ENCODE data around the gene MIPOL1.
"Not testable (repeated sequence)": the region's sequence is repeated elsewhere in the genome, so short reads cannot be mapped to it uniquely, and the experiment has no call there.

Gene MIPOL1

DNA sequence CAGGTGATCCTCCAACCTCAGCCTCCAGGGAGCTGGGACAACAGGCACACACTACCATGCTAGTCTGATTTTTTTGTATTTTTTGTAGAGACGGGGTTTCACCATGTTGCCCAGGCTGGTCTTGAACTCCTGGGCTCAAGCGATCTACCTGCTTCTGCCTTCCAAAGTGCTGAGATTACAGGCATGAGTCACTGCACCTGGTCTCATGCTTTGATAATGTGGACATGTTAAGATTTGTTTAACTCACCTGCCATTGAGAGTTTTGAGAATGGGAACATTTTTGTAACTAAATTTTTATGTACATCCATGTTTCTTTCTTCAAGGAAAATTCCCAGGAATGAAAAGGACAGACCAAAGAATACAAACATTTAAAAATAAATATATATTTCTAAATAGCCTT is 121.2 kb downstream of the MIPOL1 start:
- Histone ChIP-seq H3K27me3 (ENCODE audit: low read depth) (no peaks in the 10 kb centered on the region), H3K9me3 (no peaks in the 10 kb centered on the region), H3K4me3 (no peak overlapping the region), H3K36me3 (replicated peaks) (no peaks in the 10 kb centered on the region), H3K4me1 (no peaks in the 10 kb centered on the region)
- no peak for DNase-seq (ENCODE audit: low spot score in 2 of 2)
- in situ Hi-C loops (cut with MboI; ENCODE audit: low sequenced_read_pairs) = no loop called here

DNA sequence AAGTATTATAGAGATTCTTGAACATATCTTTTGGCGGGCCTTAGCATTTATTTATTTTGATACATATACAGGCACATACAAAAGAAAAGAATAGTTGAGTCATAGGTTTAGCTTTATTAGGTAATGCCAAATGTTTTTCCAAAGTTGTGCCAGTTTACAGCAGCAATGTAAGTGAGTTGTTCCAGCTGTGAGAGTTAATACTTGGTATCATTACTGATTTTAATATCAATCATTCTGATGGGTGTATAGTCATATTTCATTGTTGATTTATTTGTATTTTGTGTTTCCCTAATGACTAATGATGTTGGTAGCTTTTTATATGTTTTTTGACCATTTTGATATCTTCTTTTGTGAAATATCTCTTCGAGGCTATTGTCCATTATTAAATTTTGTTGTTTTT is 122.4 kb downstream of the MIPOL1 start:
- no peak for DNase-seq (ENCODE audit: low spot score in 2 of 2)
- in situ Hi-C loops (cut with MboI; ENCODE audit: low sequenced_read_pairs) = no loop called here

DNA sequence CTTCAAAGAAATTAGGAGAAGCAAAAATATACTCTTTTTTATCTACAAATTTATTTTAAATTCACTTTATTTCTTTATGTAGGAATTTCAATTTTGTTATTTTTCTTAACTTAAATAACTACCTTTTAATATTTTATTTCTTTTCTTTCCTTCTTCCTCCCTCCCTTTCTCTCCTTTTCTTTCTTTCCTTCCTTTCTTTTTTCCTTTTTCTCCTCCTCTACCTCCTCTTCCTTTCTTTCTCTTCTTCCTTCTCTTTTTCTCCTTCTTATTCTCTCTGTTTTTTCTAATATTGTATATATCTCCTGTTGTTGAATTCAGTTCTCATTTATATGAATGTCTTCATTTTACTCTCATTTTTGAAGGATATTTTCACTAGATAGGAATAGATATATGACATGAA is 127.6 kb downstream of the MIPOL1 start:
- no peak for DNase-seq (ENCODE audit: low spot score in 2 of 2)
- H3K4me3 ChIP-seq = no peak overlapping the region
- in situ Hi-C loops (cut with MboI; ENCODE audit: low sequenced_read_pairs) = no loop called here
- H3K27me3 ChIP-seq (ENCODE audit: low read depth) = no peaks in the 10 kb centered on the region
- no peaks in the 10 kb centered on the region for H3K9me3 ChIP-seq
- H3K4me1 ChIP-seq = no peaks in the 10 kb centered on the region; the same call in 1 of the 2 replicates
- H3K36me3 ChIP-seq (replicated peaks) = no peaks in the 10 kb centered on the region

More for the DNA sequence above, 122.4 kb downstream of the MIPOL1 start:
- Histone ChIP-seq H3K4me1 (no peaks in the 10 kb centered on the region), H3K4me3 (no peak overlapping the region), H3K9me3 (no peaks in the 10 kb centered on the region), H3K27me3 (ENCODE audit: low read depth) (no peaks in the 10 kb centered on the region), H3K36me3 (replicated peaks) (no peaks in the 10 kb centered on the region)

DNA sequence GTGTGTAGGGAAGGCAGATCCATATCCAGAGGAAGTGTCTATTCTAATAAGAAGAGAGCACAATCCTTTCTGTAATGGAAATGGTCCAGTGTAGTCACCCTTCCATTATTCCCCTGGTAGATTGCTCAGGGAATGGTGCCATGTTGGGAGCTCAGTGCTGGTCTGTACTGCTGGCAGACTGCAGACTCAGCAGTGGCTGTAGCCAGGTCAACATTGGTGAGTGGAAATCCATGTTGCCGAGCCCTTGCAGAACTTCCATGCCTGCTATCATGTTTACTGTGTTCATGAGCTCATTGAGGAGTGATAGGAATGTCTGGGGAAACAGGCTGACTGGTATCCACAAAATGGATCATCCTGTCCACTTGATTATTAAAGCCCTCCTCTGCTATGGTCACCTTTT is 128.7 kb downstream of the MIPOL1 start:
- DNase-seq (ENCODE audit: low spot score in 2 of 2) = no peak
- Histone ChIP-seq H3K36me3 (replicated peaks) (no peaks in the 10 kb centered on the region), H3K4me1 (no peaks in the 10 kb centered on the region; the same call in 1 of the 2 replicates), H3K9me3 (no peaks in the 10 kb centered on the region), H3K4me3 (no peak overlapping the region), H3K27me3 (ENCODE audit: low read depth) (no peaks in the 10 kb centered on the region)
- in situ Hi-C loops (cut with MboI; ENCODE audit: low sequenced_read_pairs) = no loop called here

DNA sequence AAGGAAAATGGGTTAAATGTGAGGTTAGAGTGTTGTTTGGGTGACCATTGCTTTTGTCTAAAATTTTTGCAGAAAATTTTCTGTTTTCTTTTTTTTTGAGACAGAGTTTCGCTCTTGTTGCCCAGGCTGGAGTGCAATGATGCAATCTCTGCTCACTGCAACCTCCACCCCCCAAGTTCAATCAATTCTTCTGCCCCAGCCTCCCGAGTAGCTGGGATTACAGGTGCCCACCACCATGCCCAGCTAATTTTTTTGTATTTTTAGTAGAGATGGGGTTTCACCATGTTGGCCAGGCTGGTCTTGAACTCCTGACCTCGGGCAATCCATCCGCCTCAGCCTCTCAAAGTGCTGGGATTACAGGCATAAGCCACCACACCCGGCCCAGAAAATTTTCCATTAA is 130.2 kb downstream of the MIPOL1 start:
- H3K4me1 ChIP-seq; H3K27me3 ChIP-seq (ENCODE audit: low read depth); H3K4me3 ChIP-seq; DNase-seq (ENCODE audit: low spot score in 2 of 2); in situ Hi-C loops (cut with MboI; ENCODE audit: low sequenced_read_pairs); H3K9me3 ChIP-seq; H3K36me3 ChIP-seq (replicated peaks): not testable (repeated sequence)

DNA sequence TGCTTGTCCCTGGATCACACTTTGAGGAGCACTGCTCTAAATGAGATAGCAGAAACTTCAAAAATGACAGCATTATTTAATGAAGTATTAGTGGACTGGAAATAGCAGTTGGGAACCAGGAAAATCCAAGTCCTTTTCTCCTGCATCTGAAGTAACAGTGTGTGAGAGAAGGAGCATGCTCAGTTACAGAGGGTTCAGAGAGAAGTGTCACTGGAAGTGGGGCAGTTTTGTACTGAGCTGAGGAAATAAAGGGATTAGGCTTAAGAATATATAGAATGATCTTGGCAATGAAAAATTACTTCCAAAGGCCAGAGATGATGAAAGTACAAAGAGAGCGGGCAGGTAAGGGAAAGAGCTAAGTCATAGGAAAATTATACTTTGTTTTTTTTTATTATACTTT is 130.9 kb downstream of the MIPOL1 start:
- Histone ChIP-seq H3K4me1 (no peaks in the 10 kb centered on the region; the same call in 1 of the 2 replicates), H3K9me3 (no peaks in the 10 kb centered on the region), H3K27me3 (ENCODE audit: low read depth) (no peaks in the 10 kb centered on the region), H3K36me3 (replicated peaks) (no peaks in the 10 kb centered on the region), H3K4me3 (no peak overlapping the region)
- in situ Hi-C loops (cut with MboI; ENCODE audit: low sequenced_read_pairs) = no loop called here
- no peak for DNase-seq (ENCODE audit: low spot score in 2 of 2)

DNA sequence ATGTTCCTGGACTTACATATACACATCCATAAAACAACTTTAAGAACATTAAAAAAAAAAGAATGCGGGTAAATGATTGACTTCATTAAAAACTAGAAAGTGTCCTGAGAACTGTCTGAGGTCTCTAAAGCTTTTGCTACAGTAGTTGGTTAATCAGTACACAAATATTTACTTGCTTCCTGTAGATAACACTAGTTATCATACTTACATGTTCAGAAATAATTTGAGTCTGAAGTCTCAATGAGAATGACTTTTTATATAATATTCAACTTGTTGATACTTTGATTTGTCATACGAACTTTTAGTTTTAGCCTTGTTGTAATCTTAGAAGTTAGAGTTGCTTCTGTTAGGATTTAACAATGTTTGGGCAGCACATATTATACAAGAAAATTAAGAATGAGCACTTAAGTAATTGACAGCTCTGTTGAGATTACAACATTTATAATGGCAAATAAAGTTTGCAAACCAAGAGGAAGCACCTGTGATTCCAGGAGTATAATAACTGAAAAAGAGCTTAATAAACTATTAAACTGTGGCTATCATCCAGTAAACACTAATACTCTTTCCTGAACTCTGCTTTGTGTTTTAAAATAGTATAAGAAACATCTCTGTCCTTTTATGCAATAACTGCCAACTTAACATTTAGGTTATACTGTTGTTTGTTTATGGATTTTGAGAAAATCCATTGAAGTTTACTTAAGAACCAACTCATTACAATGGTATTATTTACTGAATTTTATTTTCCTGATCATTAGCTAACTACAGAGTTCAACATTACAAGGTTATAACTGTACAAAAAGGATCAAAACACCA is 131.7 kb downstream of the MIPOL1 start:
- no peak for DNase-seq (ENCODE audit: low spot score in 2 of 2)
- in situ Hi-C loops (cut with MboI; ENCODE audit: low sequenced_read_pairs) = no loop called here
- H3K9me3 ChIP-seq = no peaks in the 10 kb centered on the region
- no peak overlapping the region for H3K4me3 ChIP-seq
- no peaks in the 10 kb centered on the region; the same call in 1 of the 2 replicates for H3K4me1 ChIP-seq
- H3K27me3 ChIP-seq (ENCODE audit: low read depth) = no peaks in the 10 kb centered on the region
- H3K36me3 ChIP-seq (replicated peaks) = no peaks in the 10 kb centered on the region

DNA sequence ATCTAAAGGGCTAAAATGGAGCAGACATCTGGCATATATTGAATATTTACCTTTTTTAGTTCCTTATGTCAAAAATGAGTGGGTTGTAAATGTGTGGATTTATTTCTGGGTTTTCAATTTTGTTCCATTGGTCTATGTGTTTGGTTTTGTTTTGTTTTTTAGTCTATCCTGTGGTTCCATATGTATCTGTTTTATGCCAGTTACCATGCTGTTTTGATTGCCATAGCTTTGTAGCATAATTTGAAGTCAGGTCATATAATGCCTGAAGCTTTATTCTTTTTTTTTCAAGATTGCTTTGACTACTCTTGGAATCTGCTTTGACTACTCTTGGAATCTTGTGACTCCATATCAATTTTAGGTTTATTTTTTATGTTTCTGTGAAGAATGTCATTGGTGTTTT is 133.2 kb downstream of the MIPOL1 start:
- in situ Hi-C loops (cut with MboI; ENCODE audit: low sequenced_read_pairs) = no loop called here

DNA sequence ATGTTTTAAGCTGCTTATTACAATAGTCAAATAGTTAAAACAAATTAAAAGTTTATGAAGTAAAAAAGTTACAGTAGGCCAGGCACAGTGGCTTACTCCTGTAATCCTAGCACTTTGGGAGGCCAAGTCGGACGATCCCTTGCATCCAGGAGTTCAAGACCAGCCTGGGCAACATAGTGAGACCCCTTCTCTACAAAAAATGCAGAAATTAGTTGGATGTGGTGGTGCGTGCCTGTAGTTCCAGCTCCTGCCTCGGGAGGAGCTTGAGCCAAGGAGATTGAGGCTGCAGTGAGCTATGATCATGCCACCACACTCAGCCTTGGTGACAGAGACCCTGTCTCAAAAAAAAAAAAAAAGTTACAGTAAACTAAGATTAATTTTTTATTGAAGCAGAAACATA is 142.6 kb downstream of the MIPOL1 start:
- H3K27me3 ChIP-seq (ENCODE audit: low read depth) = no peaks in the 10 kb centered on the region
- in situ Hi-C loops (cut with MboI; ENCODE audit: low sequenced_read_pairs) = no loop called here
- DNase-seq (ENCODE audit: low spot score in 2 of 2) = no peak
- no peaks in the 10 kb centered on the region for H3K9me3 ChIP-seq
- H3K36me3 ChIP-seq (replicated peaks) = no peaks in the 10 kb centered on the region
- no peaks in the 10 kb centered on the region for H3K4me1 ChIP-seq
- no peak overlapping the region for H3K4me3 ChIP-seq

More for the DNA sequence above, 133.2 kb downstream of the MIPOL1 start:
- Histone ChIP-seq H3K4me1 (no peaks in the 10 kb centered on the region; the same call in 1 of the 2 replicates), H3K27me3 (ENCODE audit: low read depth) (no peaks in the 10 kb centered on the region), H3K9me3 (no peaks in the 10 kb centered on the region), H3K36me3 (replicated peaks) (no peaks in the 10 kb centered on the region), H3K4me3 (no peak overlapping the region)
- DNase-seq (ENCODE audit: low spot score in 2 of 2) = no peak

DNA sequence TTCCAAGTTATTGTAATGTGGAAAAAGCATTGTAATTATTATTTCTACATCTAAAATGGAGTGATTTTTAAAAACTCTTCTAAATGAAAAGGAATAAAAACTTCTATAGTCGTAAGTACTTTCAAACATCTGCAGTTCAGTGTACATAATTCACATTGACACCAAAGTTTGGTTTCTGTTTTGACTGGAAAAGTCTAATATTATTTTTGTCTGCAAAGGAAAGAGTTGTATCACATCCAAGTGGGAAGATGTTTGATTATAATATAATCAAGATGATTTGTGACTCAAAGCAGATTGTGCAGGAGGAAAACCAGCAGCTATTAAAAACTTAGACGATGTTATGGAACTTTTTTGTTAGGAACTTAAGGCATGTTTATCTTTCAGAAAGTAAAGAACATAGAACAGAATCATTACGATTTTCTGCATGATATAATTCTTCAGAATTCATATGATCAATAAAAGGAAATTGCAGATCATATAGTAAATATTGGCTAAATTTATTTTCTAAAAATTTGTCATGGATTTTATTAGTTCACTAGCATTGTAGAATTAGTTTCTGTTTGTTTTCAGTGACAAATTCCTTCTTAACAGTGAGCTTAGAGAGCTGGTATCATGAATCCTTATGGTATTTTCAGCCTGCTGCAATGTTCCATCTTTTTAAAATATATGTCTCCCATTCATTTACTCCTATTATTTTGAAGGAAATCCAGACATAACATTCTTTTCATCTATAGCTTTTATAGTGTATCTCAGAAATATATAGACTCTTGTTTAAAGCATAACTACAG is 145.8 kb downstream of the MIPOL1 start:
- Histone ChIP-seq H3K4me3 (no peak overlapping the region), H3K4me1 (no peaks in the 10 kb centered on the region), H3K36me3 (replicated peaks) (no peaks in the 10 kb centered on the region), H3K9me3 (no peaks in the 10 kb centered on the region), H3K27me3 (ENCODE audit: low read depth) (no peaks in the 10 kb centered on the region)
- DNase-seq (ENCODE audit: low spot score in 2 of 2) = no peak
- in situ Hi-C loops (cut with MboI; ENCODE audit: low sequenced_read_pairs) = no loop called here

DNA sequence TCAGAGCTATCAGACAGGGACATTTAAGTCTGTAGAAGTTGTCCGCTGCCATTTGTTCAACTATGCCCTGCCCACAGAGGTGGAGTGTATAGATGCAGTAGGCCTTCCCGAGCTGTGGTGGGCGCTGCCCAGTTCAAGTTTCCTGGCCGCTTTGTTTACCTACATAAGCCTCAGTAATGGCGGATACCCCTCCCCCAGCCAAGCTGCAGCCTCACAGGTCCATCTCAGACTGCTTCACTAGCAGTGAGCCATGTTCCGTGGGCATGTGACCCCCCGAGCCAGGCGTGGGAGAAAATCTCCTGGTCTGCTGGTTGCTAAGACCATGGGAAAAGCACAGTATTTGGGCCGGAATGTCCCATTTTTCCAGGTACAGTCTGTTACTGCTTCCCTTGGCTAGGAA is 165.9 kb downstream of the MIPOL1 start:
- no peak for DNase-seq (ENCODE audit: low spot score in 2 of 2)
- Histone ChIP-seq H3K4me3 (no peak overlapping the region), H3K9me3 (no peaks in the 10 kb centered on the region), H3K36me3 (replicated peaks) (no peaks in the 10 kb centered on the region), H3K4me1 (no peaks in the 10 kb centered on the region), H3K27me3 (ENCODE audit: low read depth) (no peaks in the 10 kb centered on the region)
- in situ Hi-C loops (cut with MboI; ENCODE audit: low sequenced_read_pairs) = no loop called here

DNA sequence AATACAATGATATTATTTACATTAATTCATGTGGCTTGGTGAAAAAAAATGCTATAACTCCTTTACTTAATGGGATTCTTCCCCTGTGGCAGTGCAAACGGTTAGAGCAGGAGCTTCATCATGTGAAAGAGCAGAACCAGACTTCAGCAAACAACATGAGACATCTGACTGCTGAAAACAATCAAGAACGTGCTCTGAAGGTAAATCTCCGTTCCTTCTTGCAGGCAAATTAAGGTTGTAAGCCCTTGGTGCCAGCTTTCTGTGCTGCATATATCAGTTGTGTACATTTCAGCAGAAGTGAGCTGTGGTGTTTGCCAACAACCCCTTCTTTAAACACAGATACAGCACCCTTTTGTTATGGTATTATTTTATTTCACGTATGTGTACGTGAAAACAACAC is 171.7 kb downstream of the MIPOL1 start:
- Histone ChIP-seq H3K4me1 (no peaks in the 10 kb centered on the region), H3K4me3 (no peak overlapping the region), H3K36me3 (replicated peaks) (no peaks in the 10 kb centered on the region), H3K9me3 (no peaks in the 10 kb centered on the region), H3K27me3 (ENCODE audit: low read depth) (no peaks in the 10 kb centered on the region)
- no peak for DNase-seq (ENCODE audit: low spot score in 2 of 2)
- in situ Hi-C loops (cut with MboI; ENCODE audit: low sequenced_read_pairs) = no loop called here

DNA sequence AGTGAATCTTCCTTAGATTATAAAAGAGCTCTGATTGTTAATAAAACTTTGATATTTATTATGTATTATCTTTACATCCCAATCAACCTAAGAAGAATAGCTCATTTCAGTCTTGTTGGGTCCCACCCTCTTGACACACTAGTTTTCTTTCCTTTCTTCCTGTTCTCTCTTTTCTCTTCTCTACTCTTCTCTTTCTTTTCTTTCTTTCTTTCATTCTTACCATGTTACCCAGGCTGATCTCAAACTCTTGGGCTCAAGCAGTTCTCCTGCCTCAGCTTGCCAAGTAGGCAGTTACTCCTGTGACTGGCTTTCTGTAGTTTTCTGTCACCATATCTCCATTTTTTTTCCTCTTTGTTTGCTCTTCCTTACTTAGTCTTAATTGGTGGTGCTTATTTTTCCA is 177.8 kb downstream of the MIPOL1 start:
- Histone ChIP-seq H3K27me3 (ENCODE audit: low read depth) (no peaks in the 10 kb centered on the region), H3K4me3 (no peak overlapping the region), H3K4me1 (no peaks in the 10 kb centered on the region), H3K36me3 (replicated peaks) (no peaks in the 10 kb centered on the region), H3K9me3 (no peaks in the 10 kb centered on the region)
- in situ Hi-C loops (cut with MboI; ENCODE audit: low sequenced_read_pairs) = no loop called here
- DNase-seq (ENCODE audit: low spot score in 2 of 2) = no peak

DNA sequence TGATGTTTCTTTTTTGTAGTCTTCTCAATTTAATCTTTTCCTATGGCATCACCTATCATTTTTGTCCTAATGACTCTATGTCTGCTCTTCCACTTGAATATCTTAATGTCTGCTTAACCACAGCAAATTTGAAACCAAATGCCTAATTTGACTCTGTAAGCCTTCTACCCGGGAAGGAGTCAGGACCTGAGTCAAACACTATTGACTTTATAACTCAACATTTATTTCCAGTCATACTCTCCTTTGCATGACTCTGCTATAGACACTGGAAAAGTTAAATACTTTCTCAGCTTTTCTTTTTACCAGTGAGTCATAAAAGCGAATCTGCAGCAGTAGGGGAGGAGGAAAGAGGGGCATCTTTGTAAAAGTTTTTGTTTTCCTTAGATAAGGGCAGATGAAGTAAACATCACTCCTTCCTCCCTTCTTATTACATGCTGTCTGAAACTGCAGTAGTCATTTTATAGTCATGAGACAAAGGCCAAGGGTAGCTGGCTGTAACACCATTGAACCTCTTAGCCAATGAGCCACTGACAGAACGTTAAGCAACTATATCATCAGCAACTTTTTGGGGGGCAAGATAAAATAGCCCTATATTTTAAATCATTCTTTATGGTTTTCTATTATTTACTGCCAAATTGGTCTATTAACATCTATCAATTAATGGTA is 179.3 kb downstream of the MIPOL1 start:
- Histone ChIP-seq H3K36me3 (replicated peaks) (no peaks in the 10 kb centered on the region), H3K27me3 (ENCODE audit: low read depth) (no peaks in the 10 kb centered on the region), H3K4me3 (no peak overlapping the region), H3K9me3 (no peaks in the 10 kb centered on the region), H3K4me1 (no peaks in the 10 kb centered on the region)
- in situ Hi-C loops (cut with MboI; ENCODE audit: low sequenced_read_pairs) = no loop called here
- DNase-seq (ENCODE audit: low spot score in 2 of 2) = no peak
